ENCODE results near the gene RCAN1.

GRCh38 chr21:34545079-34545884 lies 69.6 kb downstream of the RCAN1 start:
- TF ChIP-seq CTCF (conservative IDR thresholded peaks at IDR 0.05; ENCODE audit: low read depth, low read length) (no peak), EZH2 (IDR thresholded peaks at IDR 0.05; ENCODE audit: borderline replicate concordance, low read depth, low read length, poor library complexity, severe bottlenecking) (no peak)
